Heart left ventricle (tissue), 16 donors: ENCODE data around the gene LRRC26. TPM values are rescaled to one million over a fixed set of nuclear protein-coding genes. Genes with fewer than 3 reads are reported as not detected.

Source experiments
- ATAC-seq, 4 donors: fragments of 200-7000 bp; cut with Tn5 transposase; one replicate each; pipeline ENCODE4 v1.9.1; 2020 to 2022; ENCODE audit warnings: moderate library complexity in 4 of 4, mild to moderate bottlenecking in 3 of 4, moderate number of reproducible peaks in 1 of 4
- DNase-seq, 5 donors: peaks; one replicate each; pipeline ENCODE4 v3.0.0-alpha.2; 2020
- H3K27ac ChIP-seq, 12 donors: fragments of 200-600 bp; sonication (generic) in 4 of 12; one replicate each; pipeline versions ENCODE4 v1.5.0 to v1.8.0; 2016 to 2022; ENCODE audit warnings: mild to moderate bottlenecking in 2 of 12
- H3K27me3 ChIP-seq, 9 donors: fragments of 200-600 bp; sonication (generic) in 2 of 9; one replicate each; pipeline versions ENCODE4 v1.5.1 to v1.8.0; 2016 to 2022; ENCODE audit warnings: mild to moderate bottlenecking in 3 of 9
- H3K36me3 ChIP-seq, 9 donors: fragments of 200-600 bp; sonication (generic) in 2 of 9; one replicate each; pipeline versions ENCODE4 v1.5.0 to v1.8.0; 2018 to 2022; ENCODE audit warnings: mild to moderate bottlenecking in 2 of 9
- H3K4me1 ChIP-seq, 12 donors: fragments of 200-600 bp; sonication (generic) in 4 of 12; one replicate each; pipeline versions ENCODE4 v1.5.0 to v1.8.0; 2016 to 2022; ENCODE audit warnings: mild to moderate bottlenecking in 3 of 12
- H3K4me3 ChIP-seq, 12 donors: fragments of 200-600 bp; sonication (generic) in 4 of 12; one replicate each; pipeline versions ENCODE4 v1.5.0 to v1.8.0; 2017 to 2022; ENCODE audit warnings: mild to moderate bottlenecking in 9 of 12, moderate library complexity in 4 of 12
- H3K9me3 ChIP-seq, 12 donors: fragments of 200-600 bp; sonication (generic) in 4 of 12; one replicate each; pipeline versions ENCODE4 v1.5.0 to v1.8.0; 2016 to 2022; ENCODE audit warnings: mild to moderate bottlenecking in 1 of 12
- CTCF ChIP-seq, 12 donors: fragments of 200-600 bp; sonication (generic) in 4 of 12; IDR thresholded peaks; one replicate each; pipeline versions ENCODE4 v1.5.0 to v1.8.0; 2018 to 2022; ENCODE audit warnings: antibody characterized with exemption in 12 of 12, mild to moderate bottlenecking in 5 of 12
- POLR2A ChIP-seq, 2 donors: fragments of 450-650 bp; IDR thresholded peaks; one replicate each; pipeline ENCODE4 v1.6.1; 2017; ENCODE audit warnings: antibody characterized with exemption in 2 of 2, mild to moderate bottlenecking in 2 of 2, moderate library complexity in 2 of 2
- WGBS, 4 donors: extraction: QIAGEN DNeasy Blood & Tissue Kit in 2 of 4; methylation state at CpG; one replicate each; pipeline versions ENCODE4 v1.1.5 to v1.1.7; 2013 to 2018; 5-methylcytosine and 5-hydroxymethylcytosine counted together
- intact Hi-C, 10 donors: fragments of 100-400 bp; cut with DNase I; formaldehyde crosslinking; loops; one replicate each; pipeline versions ENCODE4 v1.11.1 to v1.14.2; 2022
- polyA plus RNA-seq, 2 donors: library from polyadenylated mRNA; stranded (reverse); fragments of 200-250 nt; gene quantifications; one replicate each; pipeline ENCODE4 v1.2.3, GENCODE V29; 2013
- total RNA-seq, 9 donors: library from RNA; depleted of rRNA in 2 of 9; stranded (reverse); fragments of >200 nt in 2 of 9; fragmentation: NEBNext Ultra II Directional in 3 of 9; extraction: Animal tissue kit (Norgen Biotek cat#: 25700) in 3 of 9; gene quantifications; one replicate each; pipeline versions ENCODE4 v1.1.0 to v1.2.4, GENCODE V29; 2016 to 2023
- donor health status: ischemic (EF 13 %, LVEDD 7.1; RV severe dilation, severe dysfunction).
- donor health status: healthy with polysubstance abuse.
- donor health status: DM: no; HTN: yes; CAD: no.
- donor health status: DM: no; HTN: no; CAD: no.
- donor health status: ischemic (EF 25% LVEDD 6.9; RV normal size, moderate dysfunction).
- donor health status: ischemic (EF 25% LVEDD 5.7; RV mildly dilated, moderate dysfunction).
- donor health status: healthy.
- donor health status: DM: yes; HTN: yes; CAD: no.
- donor health status: ischemic (EF 35%, LVEDD 5.7; RV mildly dilated, moderate dysfunction).
- donor health status: nonischemic (EF 11% LVEDD 7.7; RV severe dilation, severe dysfunction).
- donor health status: DM: yes; HTN: yes; CAD: no.
- donor health status: PGD.
- donor health status: ischemic (EF 29% LVEDD 5.4; RV normal size, mild dysfunction).
- donor health status: nonischemic (EF 23%, LVEDD 6.1; RV moderate dilation, normal function).

Gene LRRC26
- total and polyA plus RNA-seq, 11 donors, result not detected

DNA sequence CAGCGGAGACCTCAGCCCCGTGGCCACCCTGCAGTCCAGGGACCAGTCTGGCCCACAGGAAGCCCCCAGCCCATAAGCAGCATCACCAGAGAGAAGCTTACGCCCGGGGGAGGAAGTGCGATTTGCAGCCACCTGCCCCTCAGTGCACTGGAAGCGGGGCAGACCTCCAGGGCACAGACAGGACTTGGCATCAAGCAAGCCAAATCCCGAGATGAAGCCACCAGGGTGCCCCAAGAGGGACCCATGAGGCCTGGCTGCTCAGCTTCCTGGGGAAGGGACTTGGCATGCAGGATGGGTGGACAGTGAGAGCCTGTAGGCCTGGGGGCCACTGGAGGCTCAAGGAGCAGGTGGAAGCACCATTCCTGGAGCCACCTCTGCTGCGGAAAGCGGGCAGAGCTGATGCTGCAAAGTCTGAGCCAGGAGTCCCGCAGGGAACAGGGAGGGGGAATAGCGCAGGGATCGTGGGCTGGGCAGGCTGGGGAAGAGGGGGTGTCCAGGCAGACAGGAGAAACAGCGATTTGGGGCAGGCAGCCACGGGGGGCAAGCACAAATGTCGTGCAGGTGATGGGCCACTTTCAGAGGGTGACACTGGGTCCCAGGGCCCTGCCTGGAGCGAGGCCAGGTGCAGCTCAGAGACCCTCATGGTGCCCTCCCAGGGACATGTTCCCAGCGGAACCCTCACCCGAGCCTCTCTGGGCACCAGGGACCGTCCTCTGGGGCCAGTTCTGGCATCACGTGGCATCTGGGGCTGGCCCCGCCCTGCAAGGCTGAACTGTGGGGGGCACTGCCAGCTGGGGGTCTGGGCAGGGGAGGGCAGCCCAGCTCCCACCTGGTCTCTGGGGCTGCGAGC lies 3.2 kb downstream of the LRRC26 start:
- Histone ChIP-seq H3K9me3 (no peaks in the 10 kb centered on the region), H3K27ac (no peak overlapping the region), H3K4me1 (peaks cover 6 to 55% (median 28%) of the 10 kb centered on the region in 12 donors), H3K27me3 (peaks cover 75 to 99% (median 85%) of the 10 kb centered on the region in 9 donors), H3K4me3 (no peak overlapping the region), H3K36me3 (no peaks in the 10 kb centered on the region)
- DNase-seq, result no peak
- 69 to 84% (median 73%) methylated on average over 12 to 22 of the region's 22 CpGs for WGBS, 4 donors
- no peak for ATAC-seq
- TF ChIP-seq POLR2A (IDR thresholded peaks at IDR 0.05) (no peak), CTCF (IDR thresholded peaks at IDR 0.05) (no peak)
- intact Hi-C loops, result loop anchor here in 1 of 10 donors (5.0 kb wide), 1 partner anchor 39 kb away; no protein-coding TSS in a partner anchor

GRCh38 chr9:137165250-137165836 lies 4.5 kb downstream of the LRRC26 start:
- Histone ChIP-seq H3K9me3 (no peaks in the 10 kb centered on the region), H3K36me3 (no peaks in the 10 kb centered on the region), H3K27me3 (peaks cover 81 to 100% (median 94%) of the 10 kb centered on the region in 9 donors), H3K4me3 (no peak overlapping the region), H3K4me1 (peaks cover 6 to 56% (median 28%) of the 10 kb centered on the region in 12 donors), H3K27ac (no peak overlapping the region)
- TF ChIP-seq POLR2A (IDR thresholded peaks at IDR 0.05) (no peak), CTCF (IDR thresholded peaks at IDR 0.05) (no peak)
- WGBS, 4 donors, result 79 to 86% (median 80%) methylated on average over 30 to 32 of the region's 32 CpGs
- DNase-seq (no peak), ATAC-seq (no peak)
- intact Hi-C loops, result loop anchor here in 1 of 10 donors (5.0 kb wide), 1 partner anchor 38 kb away; no protein-coding TSS in a partner anchor

DNA sequence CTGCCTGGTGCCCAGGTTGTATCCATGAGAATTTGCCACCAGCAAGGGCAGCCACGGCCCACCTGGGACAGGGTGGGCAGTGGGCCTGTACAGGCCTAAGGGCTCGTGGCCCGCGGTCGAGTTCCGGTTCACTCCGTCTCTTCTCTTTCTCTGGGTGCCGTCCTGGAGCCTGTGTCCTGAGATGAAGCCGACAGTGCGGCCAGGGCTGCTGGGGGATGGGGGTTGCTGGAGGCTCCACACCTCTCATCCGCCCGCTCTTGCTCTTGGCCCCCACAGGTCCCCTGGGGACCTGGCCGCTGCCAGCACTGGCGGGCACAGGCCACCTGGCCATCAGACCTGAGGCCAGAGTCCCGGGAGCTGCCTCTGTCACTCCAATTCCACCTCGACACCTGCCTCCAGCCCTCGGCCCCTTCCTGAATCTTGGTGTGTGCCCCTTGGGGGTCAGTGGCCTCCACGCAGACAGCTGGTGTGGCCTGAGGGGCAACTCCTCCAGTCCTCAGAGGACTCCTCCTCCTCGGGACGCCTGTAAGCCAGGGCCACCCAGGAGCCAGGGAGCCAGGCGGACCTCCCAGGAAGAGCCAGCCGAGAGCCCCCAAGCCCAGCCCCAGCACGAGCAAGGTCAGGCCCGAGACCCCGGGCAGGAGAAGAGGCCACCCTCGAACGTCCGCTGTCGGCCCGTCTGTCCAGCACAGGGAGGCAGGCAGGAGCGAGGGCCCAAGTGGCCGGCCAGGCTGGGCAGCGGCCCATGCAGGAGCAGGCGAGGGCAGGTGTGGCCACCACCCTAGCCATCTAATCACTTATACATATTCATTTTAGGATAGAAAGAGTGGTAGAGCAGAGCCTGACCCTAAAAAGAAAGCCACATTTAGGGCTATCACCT lies 5.2 kb downstream of the LRRC26 start:
- Histone ChIP-seq H3K4me1 (peaks cover 6 to 49% (median 26%) of the 10 kb centered on the region in 12 donors), H3K36me3 (no peaks in the 10 kb centered on the region), H3K27ac (no peak overlapping the region), H3K9me3 (no peaks in the 10 kb centered on the region), H3K4me3 (no peak overlapping the region), H3K27me3 (peaks cover 74 to 100% (median 94%) of the 10 kb centered on the region in 9 donors)
- TF ChIP-seq POLR2A (IDR thresholded peaks at IDR 0.05) (no peak), CTCF (IDR thresholded peaks at IDR 0.05) (no peak)
- no peak for DNase-seq
- WGBS, 4 donors, result 65 to 79% (median 70%) methylated on average over 29 to 34 of the region's 34 CpGs
- intact Hi-C loops, result loop anchor here in 1 of 10 donors (5.0 kb wide), 1 partner anchor 37 kb away; no protein-coding TSS in a partner anchor
- no peak for ATAC-seq
